Neutrophil (primary cell): ENCODE measurements around the gene GRIP1.

ENCODE experiments used
- H3K27ac ChIP-seq: fragments of 200-600 bp; sonication (generic); 2 replicates; pipeline ENCODE4 v1.5.1; 2016; ENCODE audit warnings: mild to moderate bottlenecking, moderate library complexity
- H3K27me3 ChIP-seq: fragments of 200-600 bp; sonication (generic); 2 replicates; pipeline ENCODE4 v1.6.0; 2016; ENCODE audit warnings: mild to moderate bottlenecking
- H3K36me3 ChIP-seq: fragments of 200-600 bp; sonication (generic); 2 replicates; pipeline ENCODE4 v1.5.1; 2017
- H3K4me1 ChIP-seq, 2 experiments: fragments of 200-600 bp in 1 of 2; sonication (generic) in 1 of 2; 1 replicate in 1 of 2; 2 replicates in 1 of 2; pipeline versions ENCODE4 v1.5.1 to v1.6.1; 2013 to 2016; ENCODE audit warnings: low read depth in 1 of 2, low read length in 1 of 2, mild to moderate bottlenecking in 1 of 2, moderate library complexity in 1 of 2; ENCODE audit not compliant: control insufficient read depth in 1 of 2, insufficient read depth in 1 of 2
- H3K4me3 ChIP-seq, 2 experiments: fragments of 200-600 bp in 1 of 2; sonication (generic) in 1 of 2; 1 replicate in 1 of 2; 2 replicates in 1 of 2; pipeline ENCODE4 v1.5.1; 2013 to 2016; ENCODE audit warnings: low read depth in 1 of 2, low read length in 1 of 2, mild to moderate bottlenecking in 1 of 2, moderate library complexity in 1 of 2
- H3K9me3 ChIP-seq: fragments of 200-600 bp; sonication (generic); 2 replicates; pipeline ENCODE4 v1.5.1; 2016
- CTCF ChIP-seq: fragments of 200-600 bp; sonication (generic); IDR thresholded peaks from 2 replicates; pipeline ENCODE4 v1.5.1; 2016; ENCODE audit warnings: antibody characterized with exemption

Gene GRIP1

GRCh38 chr12:66441905-66442559, 236.8 kb downstream of the GRIP1 start:
- no peak for TF ChIP-seq CTCF
- H3K4me3 ChIP-seq = no peak overlapping the region
- H3K36me3 ChIP-seq = no peaks in the 10 kb centered on the region

GRCh38 chr12:66438601-66439000, 240.3 kb downstream of the GRIP1 start:
- TF ChIP-seq CTCF = no peak
- no peak overlapping the region for H3K27ac ChIP-seq
- H3K9me3 ChIP-seq = no peaks in the 10 kb centered on the region
- no peaks in the 10 kb centered on the region for H3K36me3 ChIP-seq
- no peaks in the 10 kb centered on the region for H3K4me1 ChIP-seq
- H3K4me3 ChIP-seq = no peak overlapping the region
- H3K27me3 ChIP-seq = no peaks in the 10 kb centered on the region

More at GRCh38 chr12:66441905-66442559, 236.8 kb downstream of the GRIP1 start:
- Histone ChIP-seq H3K27ac (no peak overlapping the region), H3K27me3 (no peaks in the 10 kb centered on the region), H3K9me3 (no peaks in the 10 kb centered on the region), H3K4me1 (no peaks in the 10 kb centered on the region)

- Histone ChIP-seq H3K36me3 (no peaks in the 10 kb centered on the region), H3K4me1 (no peaks in the 10 kb centered on the region), H3K27ac (no peak overlapping the region), H3K9me3 (no peaks in the 10 kb centered on the region), H3K27me3 (no peaks in the 10 kb centered on the region), H3K4me3 (no peak overlapping the region)
- no peak for TF ChIP-seq CTCF
Observed at GRCh38 chr12:66430106-66430505, 248.8 kb downstream of the GRIP1 start.

- Histone ChIP-seq H3K27ac (no peak overlapping the region), H3K4me3 (no peak overlapping the region), H3K9me3 (no peaks in the 10 kb centered on the region), H3K36me3 (no peaks in the 10 kb centered on the region), H3K4me1 (no peaks in the 10 kb centered on the region), H3K27me3 (no peaks in the 10 kb centered on the region)
- TF ChIP-seq CTCF = no peak
Observed at GRCh38 chr12:66428870-66429269, 250.0 kb downstream of the GRIP1 start.

GRCh38 chr12:66428261-66428660, 250.6 kb downstream of the GRIP1 start:
- H3K27ac ChIP-seq = no peak overlapping the region
- H3K4me3 ChIP-seq = no peak overlapping the region
- H3K36me3 ChIP-seq = no peaks in the 10 kb centered on the region
- no peak for TF ChIP-seq CTCF
- H3K9me3 ChIP-seq = no peaks in the 10 kb centered on the region
- no peaks in the 10 kb centered on the region for H3K4me1 ChIP-seq
- no peaks in the 10 kb centered on the region for H3K27me3 ChIP-seq
